ENCODE data around the gene IGLL1.
"Not testable (repeated sequence)": the region's sequence is repeated elsewhere in the genome, so short reads cannot be mapped to it uniquely, and the experiment has no call there.

The IGLL1 gene

GRCh38 chr22:23565915-23566704 lies 14.0 kb downstream of the IGLL1 start:
- Histone ChIP-seq H3K27me3 (replicated peaks; ENCODE audit: control insufficient read depth, insufficient read depth, low read length) (peaks cover 6% of the 10 kb centered on the region), H3K4me3 (replicated peaks; ENCODE audit: low read depth, low read length) (no peak overlapping the region), H3K36me3 (ENCODE audit: control insufficient read depth, insufficient read depth, low read length) (no peaks in the 10 kb centered on the region)
- no peak for DNase-seq (ENCODE audit: extremely low read depth, insufficient read length)
- no peak for TF ChIP-seq CTCF (IDR thresholded peaks at IDR 0.05; ENCODE audit: insufficient read depth, low read length, poor library complexity, severe bottlenecking)

DNA sequence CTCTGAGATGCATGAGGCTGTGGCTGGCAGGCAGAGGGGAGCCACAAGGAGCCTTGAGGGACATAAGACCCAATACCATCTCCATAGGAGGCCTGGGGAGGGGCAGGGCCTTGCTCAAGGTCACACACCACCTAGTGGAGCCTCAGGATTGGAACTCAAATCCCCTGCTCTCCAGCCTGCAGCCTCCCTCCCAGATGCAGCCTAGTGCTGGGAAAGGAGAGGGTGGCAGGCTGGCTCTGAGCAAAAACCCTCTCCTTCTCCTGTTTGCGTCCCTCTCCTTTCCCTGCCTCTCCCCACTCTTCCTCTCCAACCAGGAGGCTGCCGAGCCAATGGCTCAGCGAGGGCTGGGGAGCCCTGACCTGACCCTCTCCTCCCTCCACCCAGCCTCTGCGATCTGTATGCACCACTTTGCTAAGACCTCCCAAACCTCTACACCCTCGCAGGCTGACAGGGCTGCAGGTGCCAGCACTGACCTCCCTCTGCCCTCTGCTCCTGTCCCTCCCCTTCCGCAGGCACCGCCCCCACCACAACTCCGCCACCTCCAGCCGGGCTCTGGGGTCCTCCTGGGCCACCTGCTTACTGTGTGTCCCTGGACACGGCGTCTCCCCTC lies 14.7 kb downstream of the IGLL1 start:
- no peak overlapping the region for H3K4me3 ChIP-seq (replicated peaks; ENCODE audit: low read depth, low read length)
- no peak for TF ChIP-seq CTCF (IDR thresholded peaks at IDR 0.05; ENCODE audit: insufficient read depth, low read length, poor library complexity, severe bottlenecking)
- H3K27me3 ChIP-seq (replicated peaks; ENCODE audit: control insufficient read depth, insufficient read depth, low read length) = peaks cover 6% of the 10 kb centered on the region
- no peaks in the 10 kb centered on the region for H3K36me3 ChIP-seq (ENCODE audit: control insufficient read depth, insufficient read depth, low read length)
- DNase-seq (ENCODE audit: extremely low read depth, insufficient read length) = no peak

- Histone ChIP-seq H3K4me3 (replicated peaks; ENCODE audit: low read depth, low read length) (no peak overlapping the region), H3K36me3 (ENCODE audit: control insufficient read depth, insufficient read depth, low read length) (no peaks in the 10 kb centered on the region), H3K27me3 (replicated peaks; ENCODE audit: control insufficient read depth, insufficient read depth, low read length) (peaks cover 4% of the 10 kb centered on the region)
- no peak for TF ChIP-seq CTCF (IDR thresholded peaks at IDR 0.05; ENCODE audit: insufficient read depth, low read length, poor library complexity, severe bottlenecking)
- DNase-seq (ENCODE audit: extremely low read depth, insufficient read length) = no peak
Measured at GRCh38 chr22:23564276-23564675, 15.8 kb downstream of the IGLL1 start.

DNA sequence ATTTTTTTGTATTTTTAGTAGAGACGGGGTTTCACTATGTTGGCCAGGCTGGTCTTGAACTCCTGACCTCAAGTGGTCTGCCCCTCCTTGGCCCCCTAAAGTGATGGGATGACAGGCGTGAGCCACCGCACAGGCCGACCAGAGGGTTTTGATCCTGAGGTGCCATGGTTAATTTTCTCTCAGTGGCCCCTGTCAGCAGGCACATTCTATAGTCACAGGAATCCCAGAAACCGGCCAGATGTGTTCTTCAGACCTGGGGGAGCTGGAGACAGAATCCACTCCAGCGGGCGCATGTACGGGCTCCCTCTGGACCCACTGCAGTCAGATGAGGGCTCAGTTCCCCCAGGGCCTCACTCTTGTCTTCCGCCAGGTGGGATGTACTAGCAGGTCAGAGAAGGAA lies 17.0 kb downstream of the IGLL1 start:
- TF ChIP-seq CTCF (IDR thresholded peaks at IDR 0.05; ENCODE audit: insufficient read depth, low read length, poor library complexity, severe bottlenecking) = no peak
- Histone ChIP-seq H3K4me3 (replicated peaks; ENCODE audit: low read depth, low read length) (no peak overlapping the region), H3K27me3 (replicated peaks; ENCODE audit: control insufficient read depth, insufficient read depth, low read length) (peaks cover 4% of the 10 kb centered on the region), H3K36me3 (ENCODE audit: control insufficient read depth, insufficient read depth, low read length) (no peaks in the 10 kb centered on the region)
- DNase-seq (ENCODE audit: extremely low read depth, insufficient read length) = no peak

- H3K27me3 ChIP-seq (replicated peaks; ENCODE audit: control insufficient read depth, insufficient read depth, low read length) = peaks cover 4% of the 10 kb centered on the region
- no peaks in the 10 kb centered on the region for H3K36me3 ChIP-seq (ENCODE audit: control insufficient read depth, insufficient read depth, low read length)
- H3K4me3 ChIP-seq (replicated peaks; ENCODE audit: low read depth, low read length) = no peak overlapping the region
- DNase-seq (ENCODE audit: extremely low read depth, insufficient read length) = no peak
- TF ChIP-seq CTCF (IDR thresholded peaks at IDR 0.05; ENCODE audit: insufficient read depth, low read length, poor library complexity, severe bottlenecking) = no peak
Measured at GRCh38 chr22:23562186-23562585, 17.9 kb downstream of the IGLL1 start.

DNA sequence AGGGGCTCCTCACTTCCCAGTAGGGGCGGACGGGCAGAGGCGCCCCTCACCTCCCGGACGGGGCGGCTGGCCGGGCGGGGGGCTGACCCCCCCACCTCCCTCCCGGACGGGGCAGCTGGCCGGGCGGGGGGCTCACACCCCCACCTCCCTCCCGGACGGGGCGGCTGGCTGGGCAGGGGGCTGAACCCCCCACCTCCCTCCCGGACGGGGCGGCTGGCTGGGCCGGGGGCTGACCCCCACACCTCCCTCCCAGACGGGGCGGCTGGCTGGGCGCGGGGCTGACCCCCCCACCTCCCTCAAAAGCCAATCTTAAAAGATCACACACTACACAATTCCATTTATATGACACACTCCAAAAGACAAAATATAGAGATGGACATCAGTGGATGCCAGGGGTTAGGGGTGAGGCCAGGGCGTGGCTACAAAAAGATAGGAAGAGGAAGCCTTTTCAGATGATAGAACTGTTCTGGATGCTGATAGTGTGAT lies 19.0 kb downstream of the IGLL1 start:
- H3K36me3 ChIP-seq (ENCODE audit: control insufficient read depth, insufficient read depth, low read length); H3K4me3 ChIP-seq (replicated peaks; ENCODE audit: low read depth, low read length); H3K27me3 ChIP-seq (replicated peaks; ENCODE audit: control insufficient read depth, insufficient read depth, low read length); DNase-seq (ENCODE audit: extremely low read depth, insufficient read length): not testable (repeated sequence)

DNA sequence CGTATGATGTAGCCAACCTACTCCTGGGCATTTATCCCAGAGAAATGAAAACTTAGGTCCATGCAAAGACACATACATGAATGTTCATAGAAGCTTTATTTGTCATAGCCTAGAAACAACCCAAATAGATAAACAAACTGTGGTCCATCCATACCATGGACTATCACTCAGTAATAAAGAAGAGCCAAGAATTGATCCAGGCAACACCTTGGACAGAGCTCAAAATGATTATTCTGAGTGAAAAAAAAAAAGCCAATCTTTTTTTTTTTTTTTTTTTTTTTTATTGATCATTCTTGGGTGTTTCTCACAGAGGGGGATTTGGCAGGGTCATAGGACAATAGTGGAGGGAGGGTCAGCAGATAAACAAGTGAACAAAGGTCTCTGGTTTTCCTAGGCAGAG lies 19.9 kb downstream of the IGLL1 start:
- DNase-seq (ENCODE audit: extremely low read depth, insufficient read length); H3K36me3 ChIP-seq (ENCODE audit: control insufficient read depth, insufficient read depth, low read length); H3K27me3 ChIP-seq (replicated peaks; ENCODE audit: control insufficient read depth, insufficient read depth, low read length); H3K4me3 ChIP-seq (replicated peaks; ENCODE audit: low read depth, low read length): not testable (repeated sequence)

Measured in GM06990 (cell line).